Keratinocyte (primary cell): ENCODE data around the gene SEPHS1. TPM values are rescaled to one million over a fixed set of nuclear protein-coding genes. Genes with fewer than 3 reads are reported as not detected.

ENCODE experiments used
- DNase-seq: peaks from one replicate; pipeline ENCODE4 v3.0.0-alpha.2; 2011; ENCODE audit warnings: low read depth, missing footprints, low spot score
- FAIRE-seq: peaks from 2 replicates; lab custom pipeline; 2011; peaks lifted over from hg19 to GRCh38; lab: Jason Lieb, UNC
- H2AFZ ChIP-seq: 2 replicates; pipeline ENCODE4 v1.6.0; 2012; ENCODE audit warnings: low read length, control low read depth, inconsistent platforms; ENCODE audit not compliant: control insufficient read depth
- H3K27ac ChIP-seq: 2 replicates; pipeline ENCODE4 v1.5.1; 2011; ENCODE audit warnings: low read length; ENCODE audit not compliant: control insufficient read depth, insufficient read depth
- H3K27me3 ChIP-seq: 3 replicates; pipeline ENCODE4 v1.6.0; 2011; ENCODE audit warnings: low read length; ENCODE audit not compliant: control insufficient read depth, insufficient read depth; ENCODE audit errors: extremely low read depth
- H3K36me3 ChIP-seq, 2 experiments: 2 replicates in 1 of 2; 3 replicates in 1 of 2; pipeline ENCODE4 v1.5.1; 2011; ENCODE audit warnings: low read length in 2 of 2, mild to moderate bottlenecking in 1 of 2; ENCODE audit not compliant: control insufficient read depth in 2 of 2, insufficient read depth in 2 of 2; ENCODE audit errors: extremely low read depth in 1 of 2
- H3K4me1 ChIP-seq: 3 replicates; pipeline ENCODE4 v1.5.1; 2011; ENCODE audit warnings: low read length; ENCODE audit not compliant: control insufficient read depth, insufficient read depth; ENCODE audit errors: extremely low read depth
- H3K4me2 ChIP-seq: 3 replicates; pipeline ENCODE4 v1.6.0; 2011; ENCODE audit warnings: low read depth, low read length; ENCODE audit not compliant: control insufficient read depth, insufficient read depth; ENCODE audit errors: extremely low read depth
- H3K4me3 ChIP-seq, 3 experiments: fragments of 200-600 bp in 1 of 3; sonication (generic) in 1 of 3; 2 replicates in 2 of 3; 3 replicates in 1 of 3; pipeline ENCODE4 v1.5.1; 2011 to 2016; ENCODE audit warnings: low read length in 3 of 3, mild to moderate bottlenecking in 3 of 3, control low read depth in 2 of 3, inconsistent platforms in 1 of 3, low read depth in 1 of 3, mixed read lengths in 1 of 3, mixed run types in 1 of 3, moderate library complexity in 1 of 3; ENCODE audit not compliant: control insufficient read depth in 2 of 3, insufficient read depth in 2 of 3; ENCODE audit errors: extremely low read depth in 1 of 3
- H3K79me2 ChIP-seq: 2 replicates; pipeline ENCODE4 v1.6.0; 2012; ENCODE audit warnings: low read length; ENCODE audit not compliant: control insufficient read depth, insufficient read depth
- H3K9ac ChIP-seq: 3 replicates; pipeline ENCODE4 v1.6.0; 2011; ENCODE audit warnings: low read length; ENCODE audit not compliant: control insufficient read depth, insufficient read depth; ENCODE audit errors: extremely low read depth
- H3K9me1 ChIP-seq: 3 replicates; pipeline ENCODE4 v1.6.0; 2011; ENCODE audit warnings: low read length; ENCODE audit not compliant: control insufficient read depth, insufficient read depth; ENCODE audit errors: extremely low read depth
- H3K9me3 ChIP-seq: 2 replicates; pipeline ENCODE4 v1.5.1; 2012; ENCODE audit warnings: low read depth, low read length; ENCODE audit not compliant: control insufficient read depth
- H4K20me1 ChIP-seq: 3 replicates; pipeline ENCODE4 v1.6.0; 2011; ENCODE audit warnings: low read length; ENCODE audit not compliant: control insufficient read depth, insufficient read depth; ENCODE audit errors: extremely low read depth
- CTCF ChIP-seq, 3 experiments: IDR thresholded peaks in 1 of 3; conservative IDR thresholded peaks in 1 of 3; optimal IDR thresholded peaks in 1 of 3; 2 replicates in 2 of 3; 3 replicates in 1 of 3; pipeline versions ENCODE3 to v1.5.1; 2011; ENCODE audit warnings: low read length in 3 of 3, mild to moderate bottlenecking in 3 of 3, moderate library complexity in 2 of 3, control low read depth in 1 of 3, inconsistent platforms in 1 of 3; ENCODE audit not compliant: insufficient read depth in 2 of 3; ENCODE audit errors: extremely low read depth in 1 of 3
- EZH2 ChIP-seq: IDR thresholded peaks from one replicate; pipeline ENCODE4 v1.6.1; 2012; ENCODE audit warnings: inconsistent platforms, mild to moderate bottlenecking, low read length, moderate library complexity
- dilution Hi-C: fragments of 300-500 bp; cut with MboI; formaldehyde crosslinking; loops from one replicate; pipeline ENCODE4 v1.7.0; 2020; ENCODE audit warnings: low sequenced_read_pairs; ENCODE audit not compliant: extremely low pct_ligation_motif_present
- polyA plus RNA-seq, 5 experiments: library from polyadenylated mRNA; depleted of rRNA in 3 of 5; stranded (reverse) in 3 of 5; stranded (forward) in 1 of 5; unstranded in 1 of 5; fragments of >200 nt; gene quantifications; 1 replicate in 1 of 5; 2 replicates in 3 of 5; 3 replicates in 1 of 5; pipeline versions ENCODE4 v1.2.1 to v1.2.3, GENCODE V29; 2011 to 2012; ENCODE audit warnings: missing spikeins in 2 of 5, low read depth in 1 of 5, low replicate concordance in 1 of 5

The SEPHS1 gene
- polyA plus RNA-seq, 1 donor (not counting 4 experiments of a cell fraction or from before 2014, with no cell fraction given): 65.4 TPM

DNA sequence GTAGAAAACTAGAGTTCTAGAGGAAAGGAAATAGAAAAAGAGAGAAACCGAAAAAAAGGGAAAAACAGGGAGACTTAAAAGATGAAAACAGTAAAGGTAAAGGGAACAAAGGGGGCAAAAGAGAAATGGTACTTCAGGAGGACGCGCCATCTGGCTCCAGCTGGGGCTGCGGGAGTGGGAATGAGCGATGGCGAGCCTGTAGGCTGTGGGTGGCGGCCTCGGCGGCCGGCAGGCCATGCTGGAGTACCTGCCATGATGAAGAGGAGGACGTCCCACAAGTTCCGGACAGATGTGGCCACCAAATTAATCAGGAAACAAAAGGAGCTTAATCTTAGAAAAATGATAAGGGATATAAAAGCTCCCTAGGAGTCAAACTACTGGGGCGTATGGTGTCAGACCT lies 26.5 kb downstream of the SEPHS1 start:
- TF ChIP-seq EZH2 (no peak), CTCF (optimal IDR thresholded peaks at IDR 0.05 in 1 of 3, IDR thresholded peaks at IDR 0.05 in 1 of 3, conservative IDR thresholded peaks at IDR 0.05 in 1 of 3; ENCODE audit: extremely low read depth in 1 of 3, insufficient read depth in 2 of 3, low read length in 3 of 3) (no peak)
- Histone ChIP-seq H3K27me3 (no peaks in the 10 kb centered on the region), H2AFZ (no peak overlapping the region), H3K4me2 (no peak overlapping the region), H3K9me3 (no peaks in the 10 kb centered on the region), H3K4me3 (no peak overlapping the region), H4K20me1 (no peaks in the 10 kb centered on the region), H3K4me1 (peaks cover 3% of the 10 kb centered on the region), H3K27ac (no peak overlapping the region), H3K36me3 (peaks cover 0 to 17% of the 10 kb centered on the region in 2 experiments), H3K79me2 (no peaks in the 10 kb centered on the region), H3K9me1 (no peaks in the 10 kb centered on the region), H3K9ac (no peak overlapping the region)
- DNase-seq: no peak
- dilution Hi-C loops: no loop called here
- FAIRE-seq: no peak

DNA sequence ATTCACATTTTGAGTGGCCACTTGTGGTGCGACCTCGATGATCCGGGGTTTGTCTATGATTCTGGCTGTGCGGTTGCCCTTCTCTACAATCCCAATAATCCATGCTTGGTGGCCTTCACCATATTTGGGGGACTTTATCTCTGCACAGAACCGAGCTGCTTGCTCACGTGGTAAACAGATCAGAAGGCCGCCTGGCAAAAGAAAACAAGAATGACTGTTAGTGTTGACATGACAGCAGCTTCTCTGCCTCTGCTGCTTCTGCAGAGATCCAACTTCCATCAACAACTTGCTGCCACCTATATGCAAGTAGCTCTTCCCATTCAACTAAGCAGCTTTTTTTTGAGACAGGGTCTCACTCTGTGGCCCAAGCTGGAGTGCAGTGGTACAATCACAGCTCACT lies 28.9 kb downstream of the SEPHS1 start:
- Histone ChIP-seq H3K27ac (no peak overlapping the region), H3K36me3 (peaks cover 0 to 10% of the 10 kb centered on the region in 2 experiments), H3K9ac (no peak overlapping the region), H4K20me1 (no peaks in the 10 kb centered on the region), H3K9me3 (no peaks in the 10 kb centered on the region), H2AFZ (no peak overlapping the region), H3K9me1 (no peaks in the 10 kb centered on the region), H3K79me2 (no peaks in the 10 kb centered on the region), H3K27me3 (no peaks in the 10 kb centered on the region), H3K4me2 (no peak overlapping the region), H3K4me3 (no peak overlapping the region), H3K4me1 (peaks cover 3% of the 10 kb centered on the region)
- dilution Hi-C loops: no loop called here
- DNase-seq (no peak), FAIRE-seq (no peak)
- TF ChIP-seq EZH2 (no peak), CTCF (optimal IDR thresholded peaks at IDR 0.05 in 1 of 3, IDR thresholded peaks at IDR 0.05 in 1 of 3, conservative IDR thresholded peaks at IDR 0.05 in 1 of 3; ENCODE audit: extremely low read depth in 1 of 3, insufficient read depth in 2 of 3, low read length in 3 of 3) (no peak)
